ENCODE data around the gene KNL1. TPM values are rescaled to one million over a fixed set of nuclear protein-coding genes. Genes with fewer than 3 reads are reported as not detected.

KNL1 gene
- total and polyA plus RNA-seq, 5 donors from 2014 or later, result 0.46 to 9.7 (median 1.4) TPM

Other genes with a start within 250 kb of the KNL1 start
- gene PHGR1, start 243.2 kb upstream of the KNL1 start, total RNA-seq, result not detected
- gene PHGR1, start 243.2 kb upstream of the KNL1 start, polyA plus RNA-seq, result not detected
- gene DISP2, start 236.0 kb upstream of the KNL1 start, total RNA-seq, result 0.22 TPM
- under 1 TPM; 0.10 to 0.54 (median 0.21) TPM for gene DISP2, start 236.0 kb upstream of the KNL1 start, polyA plus RNA-seq
- 10.5 TPM for gene KNSTRN, start 211.5 kb upstream of the KNL1 start, total RNA-seq
- gene KNSTRN, start 211.5 kb upstream of the KNL1 start, polyA plus RNA-seq, result 1 to 10 TPM; 3.3 to 6.1 (median 4.4) TPM
- 40.2 TPM for gene IVD, start 188.5 kb upstream of the KNL1 start, total RNA-seq
- gene IVD, start 188.5 kb upstream of the KNL1 start, polyA plus RNA-seq, result 10 to 100 TPM; 25.0 to 36.3 (median 32.4) TPM
- 32.9 TPM for gene BAHD1, start 153.3 kb upstream of the KNL1 start, total RNA-seq
- gene BAHD1, start 153.3 kb upstream of the KNL1 start, polyA plus RNA-seq, result 1 to 10 TPM; 1.3 to 1.6 (median 1.5) TPM
- 6.3 TPM for gene CHST14, start 123.3 kb upstream of the KNL1 start, total RNA-seq
- gene CHST14, start 123.3 kb upstream of the KNL1 start, polyA plus RNA-seq, result 1 to 10 TPM; 1.1 to 2.0 (median 1.4) TPM
- gene CCDC32, start 29.2 kb upstream of the KNL1 start, total RNA-seq, result 30.6 TPM
- gene CCDC32, start 29.2 kb upstream of the KNL1 start, polyA plus RNA-seq, result 10 to 100 TPM; 49.7 to 57.2 (median 53.9) TPM
- gene RPUSD2, start 24.9 kb upstream of the KNL1 start, total RNA-seq, result 13.5 TPM
- 10 to 100 TPM; 21.2 to 27.7 (median 25.6) TPM for gene RPUSD2, start 24.9 kb upstream of the KNL1 start, polyA plus RNA-seq
- gene RAD51, start 100.9 kb downstream of the KNL1 start, total RNA-seq, result 5.5 TPM
- 1 to 10 TPM; 1.5 to 6.5 (median 3.6) TPM for gene RAD51, start 100.9 kb downstream of the KNL1 start, polyA plus RNA-seq
- gene RMDN3, start 161.0 kb downstream of the KNL1 start, total RNA-seq, result 27.7 TPM
- gene RMDN3, start 161.0 kb downstream of the KNL1 start, polyA plus RNA-seq, result 10 to 100 TPM; 17.6 to 22.6 (median 21.6) TPM
- gene GCHFR, start 169.8 kb downstream of the KNL1 start, total RNA-seq, result 23.4 TPM
- gene GCHFR, start 169.8 kb downstream of the KNL1 start, polyA plus RNA-seq, result 100 to 1,000 TPM; 111 to 163 (median 127) TPM
- gene C15orf62, start 175.7 kb downstream of the KNL1 start, total RNA-seq, result 1.9 TPM
- gene C15orf62, start 175.7 kb downstream of the KNL1 start, polyA plus RNA-seq, result under 1 TPM in 3 of 4 donors, not detected in 1; 0.17 to 0.30 (median 0.30) TPM
- 24.4 TPM for gene ZFYVE19, start 212.8 kb downstream of the KNL1 start, total RNA-seq
- 10 to 100 TPM; 14.5 to 17.3 (median 15.7) TPM for gene ZFYVE19, start 212.8 kb downstream of the KNL1 start, polyA plus RNA-seq
- 32.6 TPM for gene DNAJC17, start 213.2 kb downstream of the KNL1 start, total RNA-seq
- gene DNAJC17, start 213.2 kb downstream of the KNL1 start, polyA plus RNA-seq, result 10 to 100 TPM; 23.7 to 32.7 (median 29.4) TPM
- gene PPP1R14D, start 234.5 kb downstream of the KNL1 start, total RNA-seq, result not detected
- not detected for gene PPP1R14D, start 234.5 kb downstream of the KNL1 start, polyA plus RNA-seq
- 2.1 TPM for gene SPINT1, start 249.8 kb downstream of the KNL1 start, total RNA-seq
- gene SPINT1, start 249.8 kb downstream of the KNL1 start, polyA plus RNA-seq, result 1 to 10 TPM in 3 of 4 donors, under 1 TPM in 1; 0.63 to 1.9 (median 1.8) TPM

Data from CD4-positive, CD25-positive, alpha-beta regulatory T cell (primary cell).